ENCODE results near the gene PARP3. TPM values are rescaled to one million over a fixed set of nuclear protein-coding genes. Genes with fewer than 3 reads are reported as not detected.
A peak's percentile ranks its signal among the peaks of the same experiment; 100 is the strongest.
"Not testable (repeated sequence)": the region's sequence is repeated elsewhere in the genome, so short reads cannot be mapped to it uniquely, and the experiment has no call there.

PARP3 gene
- total RNA-seq: 18.1 TPM
- long read RNA-seq, transcript PARP3-201 (11 exons, 2,336 nt): major isoform, 12 of 47 reads
- long read RNA-seq, partial matches to known transcripts: 18 of 47 reads
- long read RNA-seq, other reads (novel, unspliced or antisense): 13 of 47 reads

DNA sequence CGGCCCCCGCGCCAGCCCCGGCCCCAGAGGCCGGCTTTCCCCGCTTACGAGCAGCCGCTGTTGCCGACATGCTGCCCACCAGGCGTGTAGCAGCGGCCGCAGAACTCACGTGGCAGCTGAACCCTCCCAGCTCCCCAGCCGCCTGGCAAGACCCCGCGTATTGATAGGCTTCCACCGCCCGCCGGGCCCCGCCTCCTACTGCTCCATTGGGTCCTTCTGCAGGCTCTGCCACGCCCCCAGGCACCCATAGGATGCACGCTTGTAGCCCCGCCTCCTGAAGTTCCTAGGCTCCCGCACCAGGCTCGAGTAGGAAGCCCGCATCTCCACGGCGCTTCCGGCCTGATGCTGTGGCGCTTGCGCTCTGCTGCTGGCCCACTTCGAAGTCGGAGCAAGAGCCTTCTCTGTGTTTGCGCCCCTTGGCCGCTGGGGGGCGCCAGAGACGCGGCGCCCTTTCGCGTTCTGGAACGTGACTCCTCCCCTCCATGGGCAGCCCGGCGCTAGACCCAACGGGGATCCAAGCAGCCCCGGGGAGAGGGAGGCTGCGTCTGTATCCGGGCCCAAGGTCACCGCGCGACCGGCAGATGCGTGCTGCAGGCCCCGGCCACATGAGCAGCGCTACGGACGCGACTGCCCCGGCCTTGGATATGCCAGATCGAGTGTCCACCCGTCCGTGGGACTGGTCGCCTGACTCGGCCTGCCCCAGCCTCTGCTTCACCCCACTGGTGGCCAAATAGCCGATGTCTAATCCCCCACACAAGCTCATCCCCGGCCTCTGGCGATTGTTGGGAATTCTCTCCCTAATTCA, at the start of gene PARP3, which contains the start of gene RRP9:
TSS of gene PARP3 (plus strand) at position 566 of the 805 bp plus-strand sequence. CDS start 993 bp downstream, outside the sequence.
TSS of gene RRP9 (minus strand) at position 107 of the 805 bp plus-strand sequence. CDS start at position 70, 37 bp downstream.
- intact Hi-C loops (cut with DNase I): no loop called here
- peak; percentile 100 for DNase-seq
- peak; percentile 95 for ATAC-seq (ENCODE audit: poor library complexity)

GRCh38 chr3:51894391-51894790, 47.8 kb upstream of the PARP3 start:
- ATAC-seq (ENCODE audit: poor library complexity) (no peak), DNase-seq (no peak)
- intact Hi-C loops (cut with DNase I): no loop called here

- no peak for DNase-seq
- intact Hi-C loops (cut with DNase I): no loop called here
- ATAC-seq (ENCODE audit: poor library complexity): no peak
Observed at GRCh38 chr3:51894939-51895338, 47.2 kb upstream of the PARP3 start.

- ATAC-seq (ENCODE audit: poor library complexity): no peak
- DNase-seq: no peak
- intact Hi-C loops (cut with DNase I): no loop called here
Observed at GRCh38 chr3:51896607-51897305, 45.4 kb upstream of the PARP3 start.

- no peak for ATAC-seq (ENCODE audit: poor library complexity)
- no peak for DNase-seq
- intact Hi-C loops (cut with DNase I): no loop called here
Observed at GRCh38 chr3:51897391-51897790, 44.8 kb upstream of the PARP3 start.

- not testable (repeated sequence) for ATAC-seq (ENCODE audit: poor library complexity)
Observed at GRCh38 chr3:51900043-51900442, 42.1 kb upstream of the PARP3 start.

DNA sequence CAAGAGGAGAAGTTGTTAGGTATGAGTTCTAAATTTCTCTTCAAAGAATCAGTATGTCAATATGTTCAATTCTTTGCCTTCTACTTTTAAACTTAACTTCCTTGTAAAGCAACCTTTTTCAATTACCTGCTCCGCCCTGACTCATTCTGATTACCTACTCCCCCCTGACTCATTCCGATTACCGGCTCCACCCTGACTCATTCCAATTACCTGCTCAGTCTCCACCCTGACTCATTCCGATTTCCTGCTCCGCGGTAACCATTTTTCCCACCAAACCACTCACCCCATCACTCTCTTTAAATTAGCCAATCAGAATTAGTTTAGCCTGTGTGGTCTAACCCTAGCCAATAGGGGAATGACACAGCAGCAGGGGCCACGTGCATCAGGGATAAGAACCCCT, 39.8 kb upstream of the PARP3 start:
- intact Hi-C loops (cut with DNase I); ATAC-seq (ENCODE audit: poor library complexity); DNase-seq: not testable (repeated sequence)

More at GRCh38 chr3:51900043-51900442, 42.1 kb upstream of the PARP3 start:
- intact Hi-C loops (cut with DNase I); DNase-seq: not testable (repeated sequence)

DNA sequence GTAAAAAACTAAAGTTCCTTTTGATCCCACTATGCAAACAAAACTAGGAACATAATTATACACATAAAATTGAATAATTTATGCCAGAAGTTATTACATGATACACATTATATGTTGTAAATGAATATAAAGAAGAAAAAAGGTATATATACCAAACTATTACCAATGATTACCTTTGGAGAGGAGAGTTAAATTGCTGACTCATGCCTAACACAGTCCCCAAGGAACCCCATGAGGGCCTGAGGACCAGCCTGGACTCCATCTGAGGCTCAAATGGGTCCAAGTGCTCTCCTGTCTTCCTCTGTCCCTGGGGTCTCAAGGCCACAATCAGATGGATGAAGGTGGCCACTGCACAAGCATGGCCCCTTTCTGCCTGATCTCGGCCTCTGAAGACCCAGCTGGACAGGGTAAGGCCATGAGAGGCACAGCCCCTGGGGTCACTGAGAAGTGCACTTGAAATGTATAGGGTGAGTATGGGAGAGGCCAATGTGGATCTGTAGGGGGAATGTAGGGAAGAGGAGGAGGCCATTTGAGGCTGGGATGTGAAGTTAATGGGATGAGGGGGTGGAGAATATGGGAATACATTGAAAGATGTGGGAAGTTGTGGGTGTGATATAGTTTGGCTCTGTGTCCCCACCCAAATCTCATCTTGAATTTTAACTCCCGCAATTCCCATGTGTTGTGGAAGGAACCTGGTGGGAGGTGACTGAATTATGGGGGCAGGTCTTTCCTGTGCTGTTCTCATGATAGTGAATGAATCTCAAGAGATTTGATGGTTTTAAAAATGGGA, 37.9 kb upstream of the PARP3 start:
- no peak for ATAC-seq (ENCODE audit: poor library complexity)
- DNase-seq: no peak
- intact Hi-C loops (cut with DNase I): no loop called here

DNA sequence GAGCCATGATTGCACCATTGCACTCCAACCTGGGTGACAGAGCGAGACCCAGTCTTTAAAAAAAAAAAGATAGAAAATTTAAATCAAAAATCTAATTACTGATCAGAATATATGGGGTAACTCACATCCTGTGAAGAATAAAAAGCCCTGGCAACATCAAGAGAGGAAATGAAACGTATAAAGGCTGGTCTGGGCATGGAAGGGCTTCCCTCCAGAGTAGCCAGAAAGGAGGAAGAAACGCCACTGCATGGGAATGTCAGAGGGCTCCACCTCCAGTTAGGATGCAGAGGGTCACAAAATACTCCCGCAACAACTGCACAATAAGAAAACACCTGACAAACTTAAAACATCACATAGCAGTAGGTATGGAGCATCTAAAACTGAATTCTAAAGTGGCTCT, 34.1 kb upstream of the PARP3 start:
- DNase-seq (no peak), ATAC-seq (ENCODE audit: poor library complexity) (no peak)
- intact Hi-C loops (cut with DNase I): no loop called here

DNA sequence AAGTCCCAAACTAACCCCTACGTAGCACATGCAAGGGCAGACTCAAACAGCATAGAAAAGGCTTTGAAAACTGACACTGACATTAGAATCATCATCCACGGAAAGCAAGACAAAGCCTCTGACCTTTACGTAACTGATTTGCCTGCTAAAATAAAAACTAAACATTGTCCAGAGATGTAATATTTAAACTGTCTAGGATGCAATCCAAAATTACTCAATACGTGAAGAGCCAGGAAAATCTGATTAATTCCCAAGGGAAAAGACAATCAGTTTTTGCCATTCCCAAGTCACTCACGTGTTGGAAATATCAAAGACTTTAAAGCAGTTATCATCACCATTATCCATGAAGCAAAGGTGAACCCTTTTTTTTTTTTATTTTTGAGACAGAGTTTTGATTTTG, 25.7 kb upstream of the PARP3 start:
- intact Hi-C loops (cut with DNase I): no loop called here
- DNase-seq (no peak), ATAC-seq (ENCODE audit: poor library complexity) (no peak)

GRCh38 chr3:51921081-51921578, 21.0 kb upstream of the PARP3 start:
- DNase-seq: no peak
- intact Hi-C loops (cut with DNase I): no loop called here
- no peak for ATAC-seq (ENCODE audit: poor library complexity)

DNA sequence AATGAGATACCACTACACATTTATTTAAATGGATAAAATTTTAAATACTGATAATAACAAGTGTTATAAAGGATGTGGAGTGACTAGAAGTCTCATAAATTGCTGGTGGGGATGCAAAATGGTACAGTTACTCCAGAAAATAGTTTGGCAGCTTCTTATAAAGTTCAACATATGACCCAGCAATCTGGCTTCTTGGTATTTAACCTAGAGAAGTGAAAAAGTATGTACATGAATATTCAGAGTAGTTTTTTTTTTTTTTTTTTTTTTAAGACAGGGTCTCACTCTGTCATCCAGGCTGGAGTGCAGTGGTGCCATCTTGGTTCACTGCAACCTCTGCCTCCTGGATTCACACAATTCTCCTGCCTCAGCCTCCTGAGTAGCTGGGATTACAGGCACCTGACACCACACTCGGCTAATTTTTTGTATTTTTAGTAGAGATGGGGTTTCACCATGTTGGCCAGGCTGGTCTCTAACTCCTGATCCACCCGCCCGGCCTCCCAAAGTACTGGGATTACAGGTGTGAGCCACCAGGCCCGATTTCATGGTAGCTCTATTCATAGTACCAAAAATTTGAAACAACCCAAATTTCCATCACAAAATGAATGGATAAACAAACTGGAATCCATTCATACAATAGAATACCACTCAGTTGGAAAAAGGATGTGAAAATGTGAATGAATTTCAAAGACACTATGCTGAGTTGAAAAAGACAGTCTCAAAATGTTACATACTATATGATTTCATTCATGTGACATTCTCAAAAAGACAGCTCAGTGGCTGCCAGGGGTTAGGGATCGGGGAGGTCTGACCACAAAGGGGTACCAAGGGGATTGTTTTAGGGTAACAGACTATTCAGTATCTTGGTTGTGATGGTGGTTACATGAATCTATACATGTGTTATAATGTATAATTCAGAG, 14.8 kb upstream of the PARP3 start:
- intact Hi-C loops (cut with DNase I): no loop called here
- no peak for ATAC-seq (ENCODE audit: poor library complexity)

GRCh38 chr3:51928438-51928837, 13.7 kb upstream of the PARP3 start:
- intact Hi-C loops (cut with DNase I): no loop called here
- no peak for DNase-seq

More for the DNA sequence above, 14.8 kb upstream of the PARP3 start:
- no peak for DNase-seq

GRCh38 chr3:51928981-51929380, 13.2 kb upstream of the PARP3 start:
- ATAC-seq (ENCODE audit: poor library complexity); intact Hi-C loops (cut with DNase I); DNase-seq: not testable (repeated sequence)

More at GRCh38 chr3:51928438-51928837, 13.7 kb upstream of the PARP3 start:
- no peak for ATAC-seq (ENCODE audit: poor library complexity)

- no peak for ATAC-seq (ENCODE audit: poor library complexity)
- intact Hi-C loops (cut with DNase I): no loop called here
Observed at GRCh38 chr3:51929420-51930003, 12.7 kb upstream of the PARP3 start.

GRCh38 chr3:51930439-51930838, 11.7 kb upstream of the PARP3 start:
- ATAC-seq (ENCODE audit: poor library complexity): no peak
- DNase-seq: no peak
- intact Hi-C loops (cut with DNase I): no loop called here

More at GRCh38 chr3:51929420-51930003, 12.7 kb upstream of the PARP3 start:
- DNase-seq: no peak

DNA sequence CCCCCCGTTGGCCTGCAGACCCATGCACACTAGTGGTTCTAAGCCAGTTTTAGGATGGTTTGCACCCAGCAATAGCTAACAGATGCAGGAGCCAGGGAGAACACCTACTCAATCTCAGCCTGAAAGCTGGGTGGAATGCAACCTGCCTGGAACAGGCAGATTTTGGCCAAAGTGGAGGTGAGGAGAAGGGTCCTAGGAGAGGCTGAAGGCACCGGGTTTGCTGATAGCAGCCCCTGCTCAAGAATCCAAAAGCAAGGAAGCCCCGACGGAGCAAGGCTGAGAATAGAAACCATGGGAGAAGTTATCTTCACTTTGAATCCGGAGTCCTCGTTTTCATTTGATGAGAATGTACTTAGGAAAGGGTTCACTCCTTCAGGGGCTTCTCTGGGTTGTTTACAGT, 10.4 kb upstream of the PARP3 start:
- intact Hi-C loops (cut with DNase I): no loop called here
- ATAC-seq (ENCODE audit: poor library complexity) (no peak), DNase-seq (no peak)

All from Right ventricle myocardium superior (tissue), 1 donor.